NOMO-1 treated with DMSO at 0.1 percent for 48 hours (cell line): ENCODE results near the gene EOLA1.
"Not testable (repeated sequence)": the region's sequence is repeated elsewhere in the genome, so short reads cannot be mapped to it uniquely, and the experiment has no call there.

Experiments
- DNase-seq: peaks from one replicate; lab custom pipeline; 2025; ENCODE audit not compliant: unreplicated experiment; lab: John Stamatoyannopoulos, UW

EOLA1 gene

DNA sequence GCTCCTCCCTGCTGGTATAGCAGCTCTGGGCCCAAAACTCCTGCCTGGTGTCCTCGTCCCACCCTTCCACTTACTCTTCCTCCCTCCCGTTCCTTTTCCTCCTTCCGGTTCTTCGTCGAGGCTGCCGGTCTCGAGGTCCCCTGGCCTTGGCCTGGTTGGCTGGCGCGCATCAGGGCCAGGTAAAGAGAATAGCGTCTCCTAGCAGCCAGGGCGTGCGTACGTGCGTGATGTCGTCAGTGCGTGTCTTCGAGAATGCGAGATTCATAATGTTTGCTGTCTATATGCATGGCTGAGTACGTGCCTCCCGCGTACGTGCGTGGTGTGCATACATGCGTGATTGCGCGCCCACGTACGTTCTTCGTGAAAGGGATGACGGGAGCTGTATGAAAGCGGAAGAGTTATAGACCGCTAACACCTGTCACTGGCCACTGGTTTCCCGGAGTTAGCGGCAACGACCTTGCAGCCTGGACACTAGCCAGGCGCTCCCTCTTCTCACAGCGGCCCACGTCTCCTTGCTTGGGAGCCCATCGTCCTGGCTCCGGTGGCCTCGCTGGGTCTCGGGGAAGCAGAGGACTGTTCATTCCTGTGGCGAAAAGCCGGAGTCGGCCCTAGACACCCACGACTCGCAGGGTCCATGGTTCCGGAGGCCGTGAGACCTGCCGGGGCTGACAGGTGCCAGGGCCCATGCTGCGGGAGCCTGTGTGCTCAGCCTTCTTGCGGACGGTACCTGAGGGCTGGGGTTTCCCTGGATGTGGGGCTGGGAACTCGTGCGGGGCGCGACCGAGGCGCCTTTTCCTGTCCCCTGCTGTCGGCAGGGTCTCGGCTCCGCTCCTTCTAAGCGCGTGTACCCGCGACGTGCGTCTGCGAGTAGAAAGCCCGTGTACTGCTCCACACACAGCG, at the start of gene EOLA1:
EOLA1 (plus strand) TSS at position 392 of the 900 bp plus-strand sequence. CDS start 4,619 bp downstream, outside the sequence.
- DNase-seq: peak; percentile 94

DNA sequence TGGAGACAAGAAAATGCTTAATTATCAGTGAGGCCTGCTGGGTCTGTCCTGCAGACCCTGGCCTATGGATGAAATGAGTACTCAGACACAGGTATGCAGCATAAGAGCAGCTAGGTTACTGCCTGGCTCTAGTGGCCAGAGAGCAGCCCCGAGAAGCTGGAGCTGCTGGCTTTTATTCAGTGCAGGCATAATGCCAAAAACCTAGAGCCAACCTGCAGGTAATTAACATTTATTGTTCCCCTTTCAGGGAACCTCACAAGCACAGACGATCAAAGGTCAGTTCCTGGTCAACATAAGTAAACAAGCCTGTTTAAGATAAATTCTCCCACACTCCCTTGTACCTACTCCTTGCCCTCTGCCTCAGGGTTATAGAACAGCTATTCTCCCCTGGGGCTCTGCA, 49.0 kb upstream of the EOLA1 start:
- no peak for DNase-seq

DNA sequence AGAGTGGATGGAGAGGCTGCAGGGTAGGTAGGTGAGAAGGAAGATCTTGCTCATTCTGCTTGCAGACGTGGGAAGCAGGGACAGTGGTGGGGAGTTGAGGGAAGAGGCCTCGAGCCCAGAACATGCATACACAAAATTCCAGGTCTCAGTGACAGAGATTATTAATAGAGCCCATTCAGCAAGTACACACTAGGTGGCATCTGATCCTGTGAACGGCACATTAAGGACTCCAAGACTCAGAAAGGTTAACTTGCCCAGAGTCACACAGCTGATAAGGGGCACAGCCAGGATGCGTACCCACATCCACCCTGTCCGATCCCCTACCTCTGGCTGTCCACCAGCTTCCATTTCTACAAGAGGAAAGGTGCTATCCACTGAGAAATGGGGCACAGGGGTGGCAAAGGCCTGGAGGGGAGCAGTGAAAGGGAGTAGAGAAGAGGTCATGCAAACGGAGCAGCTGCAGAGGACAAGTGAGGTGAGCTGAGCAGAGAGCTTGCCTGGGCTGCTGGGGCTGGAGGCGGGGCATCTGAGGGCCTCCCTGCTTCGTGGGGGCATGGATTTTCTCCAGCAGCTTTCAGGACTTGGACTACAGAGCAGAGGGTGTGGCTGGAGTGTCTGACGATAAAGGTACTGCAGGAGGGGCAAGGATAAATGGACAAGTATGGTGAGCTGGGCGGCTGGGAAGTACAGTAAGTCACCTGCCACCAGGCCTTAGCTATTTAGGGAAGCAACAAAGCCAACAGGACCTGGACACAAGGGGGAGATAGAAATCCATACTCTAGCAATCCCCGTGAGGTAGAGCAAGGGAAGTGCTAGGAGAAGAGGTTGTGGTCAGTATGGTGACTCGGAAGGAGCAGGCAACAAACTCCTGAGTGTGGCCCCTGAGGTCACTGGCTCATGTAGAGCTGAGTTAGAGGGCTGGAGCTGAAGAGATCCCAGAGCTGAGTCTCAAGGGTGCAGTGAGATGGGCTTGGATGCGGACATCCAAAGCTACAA, 46.9 kb upstream of the EOLA1 start:
- no peak for DNase-seq

DNA sequence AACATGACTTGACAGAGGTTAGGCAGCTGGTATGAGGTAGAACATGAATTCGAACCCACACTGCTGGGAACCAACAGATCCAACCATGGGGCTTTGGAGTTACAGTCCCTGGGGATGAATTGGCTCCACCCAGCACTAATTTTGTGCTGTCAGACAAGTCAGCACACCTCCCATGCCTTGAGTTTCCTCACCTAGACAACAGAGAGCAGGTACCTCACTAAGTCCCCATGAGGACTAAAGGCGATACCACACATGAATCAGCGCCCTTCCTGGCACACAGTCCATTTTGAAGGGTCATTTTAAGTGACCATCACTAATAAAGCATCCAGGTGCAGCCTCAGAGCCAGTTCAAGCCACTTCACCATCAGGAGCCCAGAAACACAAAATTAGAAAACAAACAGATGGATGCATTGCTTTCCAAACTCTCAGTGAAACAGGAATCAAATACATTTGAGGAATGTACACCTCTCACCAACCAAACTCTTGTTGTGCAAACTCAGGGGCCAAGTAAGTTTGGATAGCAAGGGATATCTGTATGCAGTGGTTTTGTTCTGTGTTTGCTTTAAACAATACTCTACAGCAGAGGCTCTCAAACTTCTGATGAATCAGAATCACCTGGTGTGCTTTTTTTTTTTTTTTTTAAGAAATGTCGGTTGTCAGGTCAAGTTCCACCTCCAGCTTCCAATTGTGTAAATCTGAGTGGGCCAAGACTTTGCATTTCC, 45.8 kb upstream of the EOLA1 start:
- no peak for DNase-seq

DNA sequence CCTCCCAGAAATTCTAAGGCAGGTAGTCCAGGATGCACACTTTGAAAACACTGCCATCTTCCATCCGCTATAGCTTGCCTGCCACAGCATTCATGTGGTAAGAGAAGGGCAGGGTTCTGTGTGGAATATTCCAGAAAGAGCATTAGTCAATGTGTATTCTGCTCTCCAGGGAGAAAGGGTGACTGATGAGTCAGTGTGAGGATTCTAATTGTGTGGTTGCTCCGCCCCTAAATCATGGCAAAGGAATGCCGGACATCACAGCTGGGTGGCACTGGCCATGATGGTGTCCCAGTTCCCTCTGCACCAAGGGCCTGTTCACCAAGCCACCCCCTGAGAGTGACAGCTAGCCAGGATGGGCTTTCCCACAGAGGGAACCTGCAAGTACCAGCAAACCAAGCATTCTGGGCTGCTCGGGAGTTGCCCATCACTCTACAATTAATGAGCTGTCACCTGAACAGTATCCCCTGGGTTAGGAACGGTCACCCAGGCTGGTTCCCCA, 45.2 kb upstream of the EOLA1 start:
- no peak for DNase-seq

DNA sequence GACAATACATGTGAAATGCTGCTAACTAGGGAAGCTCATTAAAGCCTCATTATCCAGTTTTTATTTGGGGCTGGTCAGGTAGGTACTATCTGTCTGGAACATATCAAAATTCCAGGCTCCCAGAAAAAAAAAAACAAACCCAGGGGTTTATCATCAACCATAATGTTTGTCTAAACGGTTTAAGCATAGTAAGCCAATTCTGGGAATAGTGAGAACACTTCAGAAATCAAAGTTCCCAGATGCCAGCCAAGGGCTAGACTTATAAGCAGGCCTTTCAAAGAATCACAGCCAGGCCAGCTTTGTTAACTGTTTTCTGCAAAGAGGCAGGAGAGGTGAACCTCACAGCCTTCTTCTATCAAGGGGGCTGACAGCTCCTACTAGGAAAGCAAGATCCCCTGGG, 43.8 kb upstream of the EOLA1 start:
- no peak for DNase-seq

DNA sequence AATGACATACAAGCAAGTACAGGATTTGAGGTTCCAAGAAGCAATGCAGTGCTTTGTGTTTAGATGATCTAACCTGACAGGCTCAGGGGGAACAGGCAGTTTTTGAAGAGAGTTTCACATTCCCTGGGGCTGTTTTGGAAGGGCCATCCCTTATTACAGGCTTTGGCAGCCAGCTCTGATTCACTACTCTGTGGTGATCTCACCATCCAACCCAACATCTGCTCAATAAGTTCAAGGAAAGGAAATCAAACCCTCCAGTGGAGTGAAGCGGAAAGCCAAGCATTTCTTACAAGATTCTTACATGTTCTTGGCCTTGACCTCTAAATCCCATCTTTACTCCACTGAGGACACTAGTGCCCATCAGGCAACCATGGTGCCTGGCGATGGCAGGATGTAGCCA, 43.2 kb upstream of the EOLA1 start:
- DNase-seq: no peak

DNA sequence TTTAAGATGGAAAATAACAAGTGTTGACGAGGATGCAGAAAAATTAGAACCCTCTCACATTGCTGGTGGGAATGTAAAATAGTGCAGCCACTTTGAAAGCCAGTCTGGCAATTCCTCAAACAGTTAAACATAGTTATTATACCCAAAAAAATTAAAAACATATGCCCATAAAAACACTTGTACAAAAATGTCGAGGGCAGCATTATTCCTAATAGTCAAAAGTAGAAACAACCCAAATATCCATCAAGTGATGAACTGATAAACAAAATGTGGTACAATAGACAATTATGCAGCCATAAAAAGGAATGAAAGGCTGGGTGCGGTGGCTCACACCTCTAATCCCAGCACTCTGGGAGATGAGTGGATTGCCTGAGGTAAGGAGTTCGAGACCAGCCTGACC, 42.0 kb upstream of the EOLA1 start:
- DNase-seq: no peak

DNA sequence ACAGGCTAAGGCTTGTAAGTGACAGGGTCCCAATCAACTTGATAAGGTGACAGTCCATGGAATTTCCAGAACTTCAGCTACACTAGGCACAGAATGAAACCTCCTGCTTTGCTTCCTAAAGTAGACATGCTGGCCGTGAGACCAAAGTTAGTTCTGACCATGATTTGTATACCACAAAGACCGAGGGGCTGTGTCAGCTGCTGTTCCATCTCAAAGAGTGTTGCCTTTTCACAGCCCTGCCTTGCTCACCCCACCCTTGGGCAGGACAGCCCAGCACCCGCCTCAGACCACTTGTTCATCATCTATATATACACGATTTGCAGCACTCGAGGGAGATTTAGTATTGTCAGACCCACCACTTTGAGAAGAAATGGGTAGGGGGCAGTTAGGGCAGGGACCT, 41.0 kb upstream of the EOLA1 start:
- no peak for DNase-seq

DNA sequence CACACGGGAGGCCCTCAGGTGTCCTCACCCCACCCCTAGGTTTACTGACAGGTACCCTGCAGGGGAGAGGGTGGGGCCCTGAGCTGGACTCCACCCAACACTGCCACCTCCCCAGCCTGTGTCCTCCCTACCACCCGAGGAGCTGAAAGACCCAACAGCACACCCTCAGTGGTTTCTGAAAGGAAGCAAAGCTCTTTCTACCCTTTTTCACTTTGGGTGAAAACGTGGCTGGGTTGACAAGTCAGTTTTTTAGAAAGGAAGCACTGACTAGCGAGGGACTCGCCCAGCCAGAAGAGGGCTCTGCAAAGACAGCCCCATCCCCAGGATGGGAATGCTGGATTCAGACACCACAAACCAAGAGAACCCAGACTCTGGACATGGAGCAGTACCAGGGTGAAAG, 37.9 kb upstream of the EOLA1 start:
- DNase-seq: not testable (repeated sequence)

DNA sequence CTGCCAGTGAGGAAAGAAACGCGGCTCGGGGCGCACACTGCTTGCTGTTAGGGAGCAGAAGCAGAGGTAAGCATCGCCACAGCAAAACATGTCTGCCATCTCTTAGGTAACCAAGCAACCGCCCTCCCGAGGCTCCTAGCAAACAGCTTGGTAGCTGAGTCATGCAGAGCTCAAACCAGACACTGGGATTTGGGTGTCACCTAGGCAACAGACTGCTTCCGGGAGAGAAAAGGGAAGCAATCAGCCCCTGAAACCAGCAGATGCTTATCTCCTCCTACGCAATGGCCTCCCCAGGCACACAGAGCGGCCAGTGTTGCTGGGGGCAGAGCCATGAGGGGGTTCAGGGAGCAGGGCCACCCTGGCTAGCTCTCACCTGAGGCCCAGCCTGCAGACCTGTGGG, 37.4 kb upstream of the EOLA1 start:
- DNase-seq: peak; percentile 51

DNA sequence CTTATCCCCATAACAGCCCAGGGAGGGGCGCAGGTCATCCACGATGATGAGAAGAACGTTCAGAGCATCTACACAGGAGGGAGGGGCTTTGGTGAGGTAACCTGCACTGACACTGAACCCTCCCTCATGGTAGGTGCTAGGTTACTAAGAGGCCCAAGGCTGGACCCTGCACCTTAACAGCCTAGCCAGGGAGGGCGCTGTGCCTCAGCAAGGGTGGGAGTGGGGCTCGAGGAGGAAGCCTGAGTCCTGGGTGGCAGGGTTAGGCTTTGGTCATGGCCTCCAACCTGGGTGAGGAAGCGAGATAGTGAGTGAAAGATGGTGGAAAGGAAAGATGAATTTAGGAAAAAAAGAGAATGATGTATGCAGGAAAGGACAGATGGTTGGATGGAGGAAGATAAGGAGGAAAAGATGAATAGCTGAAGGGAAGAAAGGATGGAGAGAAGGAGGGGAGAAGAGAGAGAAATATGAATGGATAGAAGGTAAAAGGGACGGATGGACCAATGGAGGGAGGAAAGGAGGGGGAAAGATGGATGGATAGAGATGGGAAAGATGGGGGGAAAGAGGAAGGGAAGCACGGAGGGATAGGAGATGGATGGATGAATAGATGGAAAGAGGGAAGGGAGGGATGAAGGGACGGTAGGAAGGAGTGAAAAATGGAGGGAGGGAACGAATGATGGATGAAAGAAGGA, 36.4 kb upstream of the EOLA1 start:
- no peak for DNase-seq

DNA sequence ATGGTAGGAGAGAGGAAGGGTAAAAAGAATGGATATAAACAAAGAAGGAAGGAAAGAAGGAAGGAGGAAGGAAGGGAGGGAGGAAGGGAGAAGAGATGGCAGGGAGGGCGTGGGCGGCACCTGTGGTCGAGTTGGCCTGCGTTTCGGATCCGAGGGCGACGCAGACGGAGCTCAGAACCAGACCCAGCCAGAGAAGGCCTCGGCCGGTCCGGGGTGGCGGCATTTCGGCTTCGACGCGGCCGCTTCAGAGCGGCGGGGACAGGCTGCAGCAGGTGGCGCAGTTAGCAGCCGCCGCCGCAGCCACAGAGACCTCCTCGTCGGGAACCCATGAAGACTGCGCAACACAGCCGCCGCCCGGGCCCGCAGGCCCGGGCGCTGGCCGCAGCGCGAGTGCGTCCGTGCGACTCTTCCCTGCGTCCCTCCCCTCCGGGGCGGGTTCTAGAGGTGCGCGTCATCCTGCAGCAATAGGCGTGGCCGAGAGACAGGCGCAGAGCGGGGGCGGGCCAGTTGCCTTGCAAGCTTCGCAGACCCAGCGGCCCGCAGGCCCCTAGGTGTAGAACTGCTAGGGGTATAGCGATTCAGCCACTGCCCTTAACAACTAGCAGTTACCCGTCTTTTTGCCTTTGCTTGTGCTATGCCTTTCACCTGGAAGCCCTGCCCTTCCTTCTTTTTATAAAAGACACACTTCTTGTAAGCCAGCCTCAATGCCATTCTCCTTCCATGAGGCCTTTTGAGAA, 35.7 kb upstream of the EOLA1 start, which contains the start of gene IDS:
IDS (minus strand) TSS at position 392 of the 737 bp plus-strand sequence; CDS start at position 223, 169 bp downstream.
- peak; percentile 81 for DNase-seq

DNA sequence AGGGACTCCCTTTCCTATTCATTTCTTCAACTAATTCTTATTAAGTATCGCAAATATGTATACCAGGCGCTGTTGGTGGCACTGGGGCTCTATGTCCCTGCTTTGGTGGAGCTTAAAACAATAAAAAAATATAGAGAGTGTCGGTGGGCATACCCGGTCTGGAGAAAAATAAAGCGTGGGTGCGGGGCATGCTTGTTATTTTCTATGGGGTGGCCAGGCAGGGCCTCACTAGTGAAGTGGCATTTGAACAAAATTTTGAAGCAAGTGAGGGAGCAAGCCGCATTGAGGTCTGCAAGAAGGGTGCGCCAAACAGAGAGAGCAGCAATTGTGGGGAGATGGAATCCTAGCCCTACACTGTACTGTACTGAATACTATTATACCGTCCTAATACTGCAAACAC, 35.1 kb upstream of the EOLA1 start:
- no peak for DNase-seq

DNA sequence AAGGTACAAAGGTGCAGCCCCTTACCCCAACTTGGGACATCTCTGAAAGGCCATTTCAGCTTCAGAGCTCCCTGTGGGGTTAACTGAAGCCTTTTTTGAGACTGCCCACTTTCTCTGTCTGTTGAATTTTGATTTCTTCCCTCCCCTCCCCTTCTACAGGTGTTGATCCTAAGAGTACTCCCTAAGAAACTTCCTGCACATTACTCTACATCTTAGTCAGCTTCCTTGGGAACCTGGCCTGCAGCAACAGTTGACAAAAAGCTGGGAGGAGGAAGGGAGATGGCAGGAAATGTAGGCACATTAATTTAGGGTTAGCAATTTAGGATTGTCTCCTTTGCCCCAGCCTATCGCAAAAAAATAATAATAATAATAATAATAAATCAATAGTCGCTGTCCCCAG, 34.5 kb upstream of the EOLA1 start:
- no peak for DNase-seq

DNA sequence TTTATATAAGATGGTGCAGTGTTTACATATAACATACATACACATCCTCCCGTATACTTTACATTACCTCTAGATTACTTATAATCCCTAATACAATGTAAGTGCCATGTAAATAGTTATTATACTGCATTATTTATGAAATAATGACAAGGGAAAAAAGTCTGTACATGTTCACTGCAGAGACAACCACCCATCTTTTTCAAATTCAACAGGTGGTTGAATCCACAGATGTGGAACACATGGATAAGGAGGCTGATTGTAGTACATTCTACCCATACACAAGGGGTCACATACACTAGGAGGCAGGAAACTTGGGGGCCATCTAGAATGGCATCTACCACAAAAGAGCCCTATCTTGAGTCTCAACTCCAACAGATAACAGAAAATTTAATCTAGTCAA, 32.3 kb upstream of the EOLA1 start:
- DNase-seq: no peak

DNA sequence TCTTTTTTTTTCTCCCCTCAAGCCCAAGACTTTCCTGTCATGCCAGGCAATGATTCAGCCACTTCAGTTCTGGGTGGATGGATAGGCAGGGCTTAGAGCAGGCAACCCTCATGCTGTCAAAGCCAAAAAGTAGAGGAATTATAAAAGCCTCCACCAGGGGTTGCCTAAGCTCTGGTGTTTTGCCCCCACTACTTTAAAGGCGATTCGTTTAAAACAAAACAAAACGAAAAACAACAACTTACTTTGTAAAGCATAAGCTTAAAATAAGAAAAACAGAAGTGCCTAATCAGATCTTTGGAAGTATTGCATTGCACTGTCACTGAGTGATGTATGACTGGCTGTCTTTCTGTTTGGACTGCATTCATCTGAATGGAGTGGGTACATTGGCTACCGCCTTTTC, 30.4 kb upstream of the EOLA1 start:
- DNase-seq: no peak

DNA sequence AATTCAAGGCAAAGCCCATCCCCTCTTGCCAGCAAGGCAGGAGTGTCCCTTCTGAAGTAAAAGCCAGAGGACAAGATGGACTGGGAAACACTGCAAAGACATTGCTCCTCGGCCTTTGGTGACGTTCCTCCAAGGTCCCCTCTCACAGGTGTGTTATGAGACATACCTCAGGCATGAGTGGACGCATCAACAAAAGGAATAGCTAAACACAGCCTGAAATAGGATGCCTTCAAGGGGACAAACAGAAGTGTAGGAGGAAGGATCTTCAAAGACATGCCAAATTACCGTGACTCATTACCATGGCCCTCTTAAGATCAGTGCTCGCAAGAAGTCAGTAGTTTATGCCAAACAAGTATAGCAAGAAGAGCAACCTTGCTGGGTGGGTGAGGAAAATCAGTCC, 29.7 kb upstream of the EOLA1 start:
- no peak for DNase-seq

DNA sequence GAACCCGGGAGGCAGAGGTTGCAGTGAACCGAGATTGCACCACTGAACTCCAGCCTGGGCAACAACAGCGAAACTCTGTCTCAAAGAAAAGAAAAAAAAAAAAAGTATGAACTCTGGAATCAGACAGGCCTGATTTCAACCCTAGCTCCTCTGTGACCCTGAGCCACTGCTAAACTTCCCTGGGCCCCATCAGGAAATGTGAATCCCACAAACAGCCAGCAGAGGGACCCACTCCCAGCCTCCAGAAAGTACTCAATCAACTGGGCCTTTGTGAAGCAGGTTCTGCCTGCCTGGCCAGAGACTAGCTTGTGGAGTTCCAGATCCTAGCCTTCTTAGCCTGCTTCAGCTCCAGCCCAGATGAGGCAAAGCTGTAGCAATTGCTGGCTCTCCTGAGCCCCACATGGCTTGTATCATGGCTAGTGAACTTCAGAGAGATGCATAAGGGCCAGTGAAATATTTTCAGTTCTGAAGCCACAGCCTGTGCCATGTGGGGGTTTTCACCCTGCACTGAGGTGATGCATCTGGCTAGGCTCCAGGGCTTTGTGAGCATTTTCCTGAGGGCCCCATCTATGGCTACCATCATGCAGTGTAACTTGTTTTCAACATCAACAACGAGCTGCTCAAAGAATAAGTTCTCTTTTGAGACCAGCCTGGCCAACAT, 28.5 kb upstream of the EOLA1 start:
- peak; percentile 40 for DNase-seq
